ENCODE measurements around the gene MYO7A. TPM values are rescaled to one million over a fixed set of nuclear protein-coding genes. Genes with fewer than 3 reads are reported as not detected.

MYO7A gene
- total RNA-seq, 1 experiment from 2014 or later = 3.5 TPM

DNA sequence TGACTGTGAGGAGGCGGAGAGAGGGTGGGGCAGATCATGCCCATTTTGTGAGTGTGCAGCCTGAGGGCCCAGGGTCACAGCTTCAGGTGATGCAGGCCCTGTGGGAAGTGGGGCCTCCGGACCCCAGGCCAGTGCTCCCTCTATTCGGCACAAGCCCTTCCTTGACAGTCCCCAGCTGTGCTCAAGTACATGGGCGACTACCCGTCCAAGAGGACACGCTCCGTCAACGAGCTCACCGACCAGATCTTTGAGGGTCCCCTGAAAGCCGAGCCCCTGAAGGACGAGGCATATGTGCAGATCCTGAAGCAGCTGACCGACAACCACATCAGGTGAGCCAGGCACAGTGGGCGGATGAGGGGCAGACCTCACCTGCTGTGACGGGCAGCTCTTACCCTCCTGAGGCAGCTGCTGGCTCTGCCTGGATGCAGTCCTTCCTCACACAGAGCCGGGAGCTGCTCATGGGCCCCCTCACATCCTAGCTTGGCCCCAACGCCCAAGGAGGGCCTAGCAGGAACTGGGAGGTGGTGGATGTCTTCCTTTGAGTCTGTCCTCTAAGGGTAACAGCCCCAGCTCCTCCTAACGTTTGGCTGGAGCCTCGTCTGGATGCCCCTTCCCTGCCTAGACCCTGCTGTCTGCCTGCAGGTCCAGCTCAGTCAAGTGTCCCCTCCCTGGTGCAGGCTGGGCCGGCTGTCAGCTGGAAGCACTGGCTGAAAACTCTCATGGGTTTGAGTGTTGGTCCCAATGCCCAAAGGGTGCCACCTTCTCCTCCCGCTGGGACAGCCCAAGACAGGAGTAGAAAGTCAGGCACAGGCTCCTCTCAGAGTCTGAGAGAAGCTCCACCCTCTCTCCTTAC lies 76.1 kb downstream of the MYO7A start:
- Histone ChIP-seq H3K36me3 (ENCODE audit: low read depth) (no peaks in the 10 kb centered on the region), H3K27me3 (ENCODE audit: insufficient read depth, low read depth) (0 out of 2 replicates have a peak, but pooled peaks cover 5% of the 10 kb centered on the region), H3K9me3 (ENCODE audit: insufficient read depth, low read depth) (no peaks in the 10 kb centered on the region), H3K4me1 (replicated peaks; ENCODE audit: insufficient read depth) (no peaks in the 10 kb centered on the region), H3K4me2 (no peak overlapping the region), H3K9me2 (ENCODE audit: insufficient read depth) (no peaks in the 10 kb centered on the region), H3K27ac (no peak overlapping the region), H2AFZ (no peak overlapping the region), H4K20me1 (ENCODE audit: insufficient read depth) (no peaks in the 10 kb centered on the region), H3K4me3 (no peak overlapping the region), H3K79me2 (ENCODE audit: low read depth) (no peaks in the 10 kb centered on the region), H3F3A (ENCODE audit: insufficient read depth, low read depth) (no peaks in the 10 kb centered on the region; the same call in 1 of the 2 replicates)
- no peak for DNase-seq
- BruUV-seq (replicated peaks) = no TSS peak
- ChIA-PET CTCF (no interaction called here), POLR2A (ENCODE audit: unreplicated experiment) (interaction anchor here (0.7 kb wide), 1 partner anchor 61 kb away, joined by 4 read pairs; no protein-coding TSS in a partner anchor)
- intact Hi-C loops (cut with micrococcal nuclease; ENCODE audit: unreplicated experiment) = no loop called here
- TF ChIP-seq EZH2 (IDR thresholded peaks at IDR 0.05; ENCODE audit: low read depth) = no peak
- no peak for TF ChIP-seq CTCF (conservative IDR thresholded peaks at IDR 0.05)

GRCh38 chr11:77204754-77205466 lies 76.9 kb downstream of the MYO7A start:
- TF ChIP-seq CTCF (conservative IDR thresholded peaks at IDR 0.05) (no peak), EZH2 (IDR thresholded peaks at IDR 0.05; ENCODE audit: low read depth) (no peak)
- H3K9me2 ChIP-seq (ENCODE audit: insufficient read depth) = no peaks in the 10 kb centered on the region
- H3K4me1 ChIP-seq (replicated peaks; ENCODE audit: insufficient read depth) = no peaks in the 10 kb centered on the region
- H3F3A ChIP-seq (ENCODE audit: insufficient read depth, low read depth) = no peaks in the 10 kb centered on the region; the same call in 1 of the 2 replicates
- H3K9me3 ChIP-seq (ENCODE audit: insufficient read depth, low read depth) = no peaks in the 10 kb centered on the region
- POLR2A ChIA-PET (ENCODE audit: unreplicated experiment) = interaction anchor here (0.7 kb wide), 1 partner anchor 60 kb away, joined by 4 read pairs; no protein-coding TSS in a partner anchor
- H3K4me2 ChIP-seq = no peak overlapping the region
- H3K27me3 ChIP-seq (ENCODE audit: insufficient read depth, low read depth) = 0 out of 2 replicates have a peak, but pooled peaks cover 9% of the 10 kb centered on the region
- BruUV-seq (replicated peaks) = no TSS peak
- H3K79me2 ChIP-seq (ENCODE audit: low read depth) = no peaks in the 10 kb centered on the region
- CTCF ChIA-PET = no interaction called here
- no peaks in the 10 kb centered on the region for H3K36me3 ChIP-seq (ENCODE audit: low read depth)
- no peaks in the 10 kb centered on the region for H4K20me1 ChIP-seq (ENCODE audit: insufficient read depth)
- intact Hi-C loops (cut with micrococcal nuclease; ENCODE audit: unreplicated experiment) = no loop called here
- H3K27ac ChIP-seq = no peak overlapping the region
- H3K4me3 ChIP-seq = no peak overlapping the region
- no peak overlapping the region for H2AFZ ChIP-seq
- no peak for DNase-seq

- POLR2A ChIA-PET (ENCODE audit: unreplicated experiment) = interaction anchor here (0.7 kb wide), 1 partner anchor 401 kb away, joined by 3 read pairs; no protein-coding TSS in a partner anchor
- no peak for TF ChIP-seq EZH2 (IDR thresholded peaks at IDR 0.05; ENCODE audit: low read depth)
- no peak for TF ChIP-seq CTCF (conservative IDR thresholded peaks at IDR 0.05)
- Histone ChIP-seq H3K36me3 (ENCODE audit: low read depth) (no peaks in the 10 kb centered on the region), H3K4me3 (no peak overlapping the region), H4K20me1 (ENCODE audit: insufficient read depth) (no peaks in the 10 kb centered on the region), H3F3A (ENCODE audit: insufficient read depth, low read depth) (no peaks in the 10 kb centered on the region; the same call in 1 of the 2 replicates), H3K4me1 (replicated peaks; ENCODE audit: insufficient read depth) (no peaks in the 10 kb centered on the region), H3K27me3 (ENCODE audit: insufficient read depth, low read depth) (0 out of 2 replicates have a peak, but pooled peaks cover 9% of the 10 kb centered on the region), H3K27ac (no peak overlapping the region), H3K4me2 (no peak overlapping the region), H3K9me2 (ENCODE audit: insufficient read depth) (no peaks in the 10 kb centered on the region), H3K79me2 (ENCODE audit: low read depth) (no peaks in the 10 kb centered on the region), H3K9me3 (ENCODE audit: insufficient read depth, low read depth) (no peaks in the 10 kb centered on the region), H2AFZ (no peak overlapping the region)
- no peak for DNase-seq
- CTCF ChIA-PET = interaction anchor here (0.6 kb wide), 2 partner anchors 28 to 1057 kb away, joined by 3 read pairs; no protein-coding TSS in a partner anchor
- no TSS peak for BruUV-seq (replicated peaks)
- intact Hi-C loops (cut with micrococcal nuclease; ENCODE audit: unreplicated experiment) = no loop called here
Observed at GRCh38 chr11:77205467-77206263, 77.6 kb downstream of the MYO7A start.
